MM.1S (cell line): ENCODE measurements around the gene TSPAN3.

Experiments used
- CTCF ChIP-seq: fragments of 300-600 bp; sonication (generic); IDR thresholded peaks from 2 replicates; pipeline ENCODE4 v1.5.1; 2016; ENCODE audit warnings: antibody characterized with exemption, low read length, mixed read lengths
- EZH2phosphoT487 ChIP-seq: fragments of 300-600 bp; sonication (generic); IDR thresholded peaks from 2 replicates; pipeline ENCODE4 v1.6.1; 2018; ENCODE audit warnings: antibody characterized with exemption, low read length

- TF ChIP-seq CTCF (no peak), EZH2phosphoT487 (no peak)
These were observed 41.5 kb downstream of the TSPAN3 start for GRCh38 chr15:77029166-77030047.
